LNCaP clone FGC (cell line): Measurements from ENCODE around the gene RBM39.
"Not testable (repeated sequence)": the region's sequence is repeated elsewhere in the genome, so short reads cannot be mapped to it uniquely, and the experiment has no call there.

ENCODE experiments used
- DNase-seq: peaks from one replicate; pipeline ENCODE4 v3.0.0-alpha.2; 2011; ENCODE audit warnings: low read depth
- H3K4me3 ChIP-seq: 2 replicates; pipeline ENCODE4 v1.5.1; 2011; ENCODE audit warnings: mild to moderate bottlenecking, low read depth, low read length, control low read depth
- CTCF ChIP-seq: IDR thresholded peaks from 2 replicates; pipeline ENCODE4 v1.5.1; 2012; ENCODE audit warnings: mild to moderate bottlenecking; ENCODE audit not compliant: control insufficient read depth, insufficient read depth; ENCODE audit errors: extremely low read depth

Gene RBM39

DNA sequence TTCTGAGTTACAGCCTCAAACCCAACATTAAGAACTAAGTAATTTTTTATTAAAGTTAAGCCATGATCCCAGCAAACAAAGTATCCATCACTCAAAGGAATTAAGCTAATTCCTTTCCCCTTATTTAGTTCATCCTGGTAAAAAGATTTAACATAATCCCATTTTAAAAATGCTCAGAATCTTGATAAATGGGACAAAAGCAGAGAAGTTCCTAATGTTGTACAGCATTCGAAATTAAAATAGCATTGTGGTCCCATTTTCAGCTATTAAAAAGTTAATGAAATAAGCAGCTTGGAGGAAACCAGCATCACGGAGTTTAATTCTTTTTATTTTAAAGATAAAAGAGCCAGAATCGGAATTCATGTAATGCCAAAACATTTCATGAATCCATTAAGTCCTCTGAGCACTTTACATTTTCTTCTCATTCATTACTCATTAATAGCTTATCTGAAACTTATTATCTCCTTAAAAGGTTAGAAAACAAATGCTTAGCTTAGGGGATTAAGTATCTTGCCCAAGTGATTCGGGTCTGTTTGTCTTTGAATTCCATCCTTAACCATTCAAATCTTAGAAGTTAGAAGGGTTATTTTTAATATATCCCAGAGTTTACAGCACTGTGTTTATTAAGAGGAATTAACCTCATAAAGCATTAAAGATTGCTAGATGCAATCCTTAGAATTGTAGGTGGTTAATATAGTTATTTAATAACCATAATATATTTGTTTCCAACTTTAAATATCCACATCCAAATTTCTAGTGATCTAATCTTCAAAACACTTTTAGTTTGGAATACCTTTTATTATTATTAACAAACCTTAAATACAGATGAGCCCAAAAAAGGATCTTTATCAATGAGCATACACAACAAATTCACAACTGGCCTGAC, 11.2 kb downstream of the RBM39 start:
- H3K4me3 ChIP-seq = no peak overlapping the region
- no peak for DNase-seq
- no peak for TF ChIP-seq CTCF

DNA sequence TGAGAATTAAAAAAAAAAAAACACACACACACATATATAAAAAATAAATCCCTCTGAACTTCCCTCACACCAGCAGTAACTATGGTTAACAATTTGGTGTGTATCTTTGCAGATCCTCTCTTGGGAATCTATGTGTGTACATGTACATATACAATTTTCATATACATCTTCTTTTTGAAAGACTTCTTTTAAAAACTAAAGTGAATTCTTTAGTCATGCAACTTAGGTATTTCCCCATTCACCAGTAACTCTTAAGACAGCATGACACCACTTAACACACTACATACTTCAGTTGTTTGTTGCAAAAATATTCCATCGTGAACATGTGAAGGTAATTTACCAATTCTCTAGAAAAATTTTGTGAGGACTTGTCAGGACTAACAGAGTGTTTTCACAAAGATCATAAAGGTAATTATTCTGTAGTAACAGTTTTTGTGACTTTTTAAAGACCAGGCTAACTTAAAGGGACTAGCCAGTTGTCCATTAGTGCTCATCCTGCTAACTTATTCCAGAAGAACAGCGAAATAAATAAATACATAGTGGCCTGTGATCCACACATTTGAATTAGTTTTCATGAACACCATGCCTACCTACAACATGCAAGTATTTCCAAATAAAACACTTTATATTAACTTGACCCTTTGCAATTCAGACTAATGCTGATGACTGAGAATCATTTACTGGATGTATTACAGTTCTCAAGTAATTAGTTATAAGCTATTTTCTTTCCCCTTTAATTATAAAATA, 12.1 kb downstream of the RBM39 start:
- no peak for TF ChIP-seq CTCF
- no peak overlapping the region for H3K4me3 ChIP-seq
- DNase-seq = no peak

GRCh38 chr20:35729283-35729807, 12.7 kb downstream of the RBM39 start:
- no peak for TF ChIP-seq CTCF
- no peak for DNase-seq
- H3K4me3 ChIP-seq = no peak overlapping the region

- TF ChIP-seq CTCF = no peak
- H3K4me3 ChIP-seq = no peak overlapping the region
- DNase-seq = no peak
Measured at GRCh38 chr20:35726842-35727711, 15.0 kb downstream of the RBM39 start.

DNA sequence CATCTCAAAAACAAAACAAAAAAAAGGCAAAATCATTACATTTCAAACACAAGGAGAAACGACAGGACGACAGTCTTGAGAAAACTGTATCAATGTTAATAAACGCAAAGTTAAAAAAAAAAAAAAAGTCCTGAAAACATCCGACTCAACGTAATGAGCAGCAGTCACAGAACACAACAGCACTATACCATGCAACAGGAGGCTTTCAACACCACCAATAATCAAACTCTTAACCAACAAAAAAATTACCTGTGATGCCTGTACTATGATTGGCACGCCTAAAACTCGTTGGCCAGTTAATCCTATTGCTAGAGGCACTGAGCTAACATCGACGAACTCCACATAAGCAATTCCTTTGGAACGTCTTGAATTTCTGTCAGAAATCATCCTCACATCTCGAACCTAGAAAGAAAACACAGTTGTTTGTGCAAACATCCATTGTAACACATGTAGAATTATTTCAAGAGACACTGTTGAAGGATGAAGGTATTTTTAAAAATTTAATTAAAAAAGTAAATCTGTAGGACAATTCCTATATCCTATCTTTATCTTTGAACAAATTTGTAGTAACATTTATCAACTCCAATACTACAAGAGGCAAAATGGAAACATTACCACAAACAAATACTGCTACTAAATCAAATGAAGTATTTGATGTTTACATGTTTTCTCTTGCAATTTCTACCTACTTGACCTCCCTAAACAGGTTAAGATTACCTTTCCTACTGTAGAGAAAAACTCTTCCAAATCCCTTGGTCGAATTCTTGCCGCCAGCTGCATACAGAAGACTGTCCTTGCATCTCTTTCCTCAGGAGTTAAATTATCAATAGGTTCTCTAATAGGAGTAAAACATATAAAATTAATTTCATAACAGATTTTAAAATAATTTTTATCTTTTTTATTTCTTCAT, 17.5 kb downstream of the RBM39 start:
- no peak for DNase-seq
- no peak for TF ChIP-seq CTCF
- no peak overlapping the region for H3K4me3 ChIP-seq

GRCh38 chr20:35723652-35724320, 18.3 kb downstream of the RBM39 start:
- not testable (repeated sequence) for H3K4me3 ChIP-seq

GRCh38 chr20:35723275-35723639, 18.8 kb downstream of the RBM39 start:
- H3K4me3 ChIP-seq, DNase-seq: not testable (repeated sequence)

More at GRCh38 chr20:35723652-35724320, 18.3 kb downstream of the RBM39 start:
- not testable (repeated sequence) for DNase-seq
